GM19395 (cell line): ENCODE results near the gene C4B.
"Not testable (repeated sequence)": the region's sequence is repeated elsewhere in the genome, so short reads cannot be mapped to it uniquely, and the experiment has no call there.

Experiments used
- ATAC-seq: cut with Tn5 transposase; IDR thresholded peaks from one replicate; pipeline ENCODE4 v1.9.1; 2021; ENCODE audit warnings: mild to moderate bottlenecking, moderate library complexity; ENCODE audit not compliant: unreplicated experiment

Gene C4B

GRCh38 chr6:32035283-32036013 lies 20.9 kb downstream of the C4B start:
- not testable (repeated sequence) for ATAC-seq

- ATAC-seq, result not testable (repeated sequence)
Observed at GRCh38 chr6:32037136-32037535, 22.5 kb downstream of the C4B start.

GRCh38 chr6:32037598-32038524 lies 23.3 kb downstream of the C4B start, which contains the start of gene CYP21A2:
Gene CYP21A2, plus strand, starts transcription at chr6:32038415. Its CDS starts 8 bp downstream, at chr6:32038423.
- ATAC-seq, result not testable (repeated sequence)

GRCh38 chr6:32038878-32039277 lies 24.3 kb downstream of the C4B start:
- ATAC-seq, result not testable (repeated sequence)

GRCh38 chr6:32039321-32040274 lies 25.0 kb downstream of the C4B start:
- ATAC-seq, result not testable (repeated sequence)

- not testable (repeated sequence) for ATAC-seq
Observed at GRCh38 chr6:32040299-32041049, 25.9 kb downstream of the C4B start.

GRCh38 chr6:32041050-32041321 lies 26.4 kb downstream of the C4B start:
- ATAC-seq, result not testable (repeated sequence)

- ATAC-seq, result not testable (repeated sequence)
Observed at GRCh38 chr6:32041385-32041784, 26.8 kb downstream of the C4B start.

- ATAC-seq, result not testable (repeated sequence)
Observed at GRCh38 chr6:32042276-32042675, 27.7 kb downstream of the C4B start.

- not testable (repeated sequence) for ATAC-seq
Observed at GRCh38 chr6:32043589-32044380, 29.2 kb downstream of the C4B start.

GRCh38 chr6:32044916-32045315 lies 30.3 kb downstream of the C4B start:
- ATAC-seq, result not testable (repeated sequence)

- ATAC-seq, result no peak
Observed at GRCh38 chr6:32045811-32046449, 31.3 kb downstream of the C4B start.

- no peak for ATAC-seq
Observed at GRCh38 chr6:32046450-32047083, 32.0 kb downstream of the C4B start.

GRCh38 chr6:32047084-32047478 lies 32.5 kb downstream of the C4B start:
- no peak for ATAC-seq

GRCh38 chr6:32047539-32047854 lies 32.9 kb downstream of the C4B start:
- no peak for ATAC-seq

- no peak for ATAC-seq
Observed at GRCh38 chr6:32047855-32048766, 33.5 kb downstream of the C4B start.

GRCh38 chr6:32049149-32049548 lies 34.6 kb downstream of the C4B start:
- ATAC-seq, result not testable (repeated sequence)
